ENCODE data around the gene RNFT2. TPM values are rescaled to one million over a fixed set of nuclear protein-coding genes. Genes with fewer than 3 reads are reported as not detected.

RNFT2 gene
- total RNA-seq, 1 experiment from 2014 or later = 12.3 TPM

DNA sequence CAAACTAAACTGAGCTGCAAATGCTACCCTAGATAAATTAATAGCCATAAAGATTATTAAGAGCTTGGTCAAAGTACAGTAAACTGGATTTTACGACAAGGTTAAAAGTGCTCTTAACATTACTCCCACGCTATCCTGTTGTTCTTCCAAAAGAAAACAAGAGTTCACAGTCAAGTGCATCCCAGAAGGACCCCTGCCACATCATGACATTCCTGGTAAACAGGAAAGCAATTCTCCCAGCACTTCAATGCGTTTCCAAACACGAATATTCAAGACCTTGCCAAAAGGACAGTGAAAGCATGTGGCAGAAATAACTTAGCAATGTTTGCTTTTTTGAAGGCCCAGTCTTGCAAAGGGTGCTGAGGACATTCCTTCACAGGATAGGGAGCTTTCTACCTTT is 11.4 kb upstream of the RNFT2 start:
- Histone ChIP-seq H3K27ac (ENCODE audit: low read length) (no peak overlapping the region), H3K4me1 (ENCODE audit: control insufficient read depth, insufficient read depth, low read length) (peaks cover 9% of the 10 kb centered on the region), H3K27me3 (ENCODE audit: control insufficient read depth, insufficient read depth, low read length) (no peaks in the 10 kb centered on the region), H3K36me3 (ENCODE audit: control insufficient read depth, insufficient read depth, low read length) (no peaks in the 10 kb centered on the region), H3K4me3 (ENCODE audit: low read depth in 2 of 2, low read length in 2 of 2) (no peak overlapping the region), H3K9me3 (ENCODE audit: control insufficient read depth, insufficient read depth, low read depth, low read length) (no peaks in the 10 kb centered on the region)
- ChIA-PET POLR2A (interaction anchor here (0.6 kb wide), 1 partner anchor 606 kb away, joined by 3 read pairs; no protein-coding TSS in a partner anchor), CTCF (no interaction called here)
- intact Hi-C loops (cut with micrococcal nuclease; ENCODE audit: unreplicated experiment) (no loop called here), in situ Hi-C loops (cut with HindIII; ENCODE audit: low pct_unique_long_range_greater_than_20kb, low sequenced_read_pairs) (no loop called here)
- TF ChIP-seq, protein P1, sequence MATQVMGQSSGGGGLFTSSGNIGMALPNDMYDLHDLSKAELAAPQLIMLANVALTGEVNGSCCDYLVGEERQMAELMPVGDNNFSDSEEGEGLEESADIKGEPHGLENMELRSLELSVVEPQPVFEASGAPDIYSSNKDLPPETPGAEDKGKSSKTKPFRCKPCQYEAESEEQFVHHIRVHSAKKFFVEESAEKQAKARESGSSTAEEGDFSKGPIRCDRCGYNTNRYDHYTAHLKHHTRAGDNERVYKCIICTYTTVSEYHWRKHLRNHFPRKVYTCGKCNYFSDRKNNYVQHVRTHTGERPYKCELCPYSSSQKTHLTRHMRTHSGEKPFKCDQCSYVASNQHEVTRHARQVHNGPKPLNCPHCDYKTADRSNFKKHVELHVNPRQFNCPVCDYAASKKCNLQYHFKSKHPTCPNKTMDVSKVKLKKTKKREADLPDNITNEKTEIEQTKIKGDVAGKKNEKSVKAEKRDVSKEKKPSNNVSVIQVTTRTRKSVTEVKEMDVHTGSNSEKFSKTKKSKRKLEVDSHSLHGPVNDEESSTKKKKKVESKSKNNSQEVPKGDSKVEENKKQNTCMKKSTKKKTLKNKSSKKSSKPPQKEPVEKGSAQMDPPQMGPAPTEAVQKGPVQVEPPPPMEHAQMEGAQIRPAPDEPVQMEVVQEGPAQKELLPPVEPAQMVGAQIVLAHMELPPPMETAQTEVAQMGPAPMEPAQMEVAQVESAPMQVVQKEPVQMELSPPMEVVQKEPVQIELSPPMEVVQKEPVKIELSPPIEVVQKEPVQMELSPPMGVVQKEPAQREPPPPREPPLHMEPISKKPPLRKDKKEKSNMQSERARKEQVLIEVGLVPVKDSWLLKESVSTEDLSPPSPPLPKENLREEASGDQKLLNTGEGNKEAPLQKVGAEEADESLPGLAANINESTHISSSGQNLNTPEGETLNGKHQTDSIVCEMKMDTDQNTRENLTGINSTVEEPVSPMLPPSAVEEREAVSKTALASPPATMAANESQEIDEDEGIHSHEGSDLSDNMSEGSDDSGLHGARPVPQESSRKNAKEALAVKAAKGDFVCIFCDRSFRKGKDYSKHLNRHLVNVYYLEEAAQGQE (IDR thresholded peaks at IDR 0.05; ENCODE audit: insufficient read depth in 1 of 2, low read depth in 2 of 2, low read length in 1 of 2) = no peak
- no peak for TF ChIP-seq POLR2AphosphoS5 (IDR thresholded peaks at IDR 0.05; ENCODE audit: low read depth, low read length)
- TF ChIP-seq TCF7L2 (IDR thresholded peaks at IDR 0.05; ENCODE audit: low read depth, low read length) = no peak
- TF ChIP-seq, protein P2, sequence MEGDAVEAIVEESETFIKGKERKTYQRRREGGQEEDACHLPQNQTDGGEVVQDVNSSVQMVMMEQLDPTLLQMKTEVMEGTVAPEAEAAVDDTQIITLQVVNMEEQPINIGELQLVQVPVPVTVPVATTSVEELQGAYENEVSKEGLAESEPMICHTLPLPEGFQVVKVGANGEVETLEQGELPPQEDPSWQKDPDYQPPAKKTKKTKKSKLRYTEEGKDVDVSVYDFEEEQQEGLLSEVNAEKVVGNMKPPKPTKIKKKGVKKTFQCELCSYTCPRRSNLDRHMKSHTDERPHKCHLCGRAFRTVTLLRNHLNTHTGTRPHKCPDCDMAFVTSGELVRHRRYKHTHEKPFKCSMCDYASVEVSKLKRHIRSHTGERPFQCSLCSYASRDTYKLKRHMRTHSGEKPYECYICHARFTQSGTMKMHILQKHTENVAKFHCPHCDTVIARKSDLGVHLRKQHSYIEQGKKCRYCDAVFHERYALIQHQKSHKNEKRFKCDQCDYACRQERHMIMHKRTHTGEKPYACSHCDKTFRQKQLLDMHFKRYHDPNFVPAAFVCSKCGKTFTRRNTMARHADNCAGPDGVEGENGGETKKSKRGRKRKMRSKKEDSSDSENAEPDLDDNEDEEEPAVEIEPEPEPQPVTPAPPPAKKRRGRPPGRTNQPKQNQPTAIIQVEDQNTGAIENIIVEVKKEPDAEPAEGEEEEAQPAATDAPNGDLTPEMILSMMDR (IDR thresholded peaks at IDR 0.05) = no peak
- no peak for TF ChIP-seq SIN3A (IDR thresholded peaks at IDR 0.05; ENCODE audit: borderline replicate concordance, insufficient read depth, low read depth, low read length)
- ATAC-seq = no peak
- DNase-seq (ENCODE audit: low read depth, low spot score) = no peak
- no TSS peak for BruUV-seq (replicated peaks)

DNA sequence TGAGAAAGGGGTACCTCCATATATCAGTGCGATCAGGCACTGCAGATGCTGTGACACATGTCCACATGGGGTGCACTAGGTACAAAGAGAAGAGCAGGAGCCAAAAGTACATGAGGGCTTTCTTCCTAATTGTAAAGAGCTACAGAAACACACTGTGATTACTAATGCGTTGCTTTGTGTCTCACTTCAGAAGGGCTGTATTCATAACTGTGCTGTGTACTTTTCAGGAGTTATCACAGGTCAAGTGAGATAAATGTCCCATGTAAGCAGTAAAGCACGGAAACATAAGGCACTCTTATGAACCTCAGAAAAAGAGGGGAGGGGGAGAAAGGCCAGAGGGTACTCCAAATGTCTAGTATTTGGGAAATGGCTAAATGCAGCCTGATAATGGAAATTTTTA is 10.9 kb upstream of the RNFT2 start:
- Histone ChIP-seq H3K4me1 (ENCODE audit: control insufficient read depth, insufficient read depth, low read length) (peaks cover 9% of the 10 kb centered on the region), H3K27ac (ENCODE audit: low read length) (no peak overlapping the region), H3K9me3 (ENCODE audit: control insufficient read depth, insufficient read depth, low read depth, low read length) (no peaks in the 10 kb centered on the region), H3K27me3 (ENCODE audit: control insufficient read depth, insufficient read depth, low read length) (no peaks in the 10 kb centered on the region), H3K4me3 (ENCODE audit: low read depth in 2 of 2, low read length in 2 of 2) (no peak overlapping the region), H3K36me3 (ENCODE audit: control insufficient read depth, insufficient read depth, low read length) (no peaks in the 10 kb centered on the region)
- TF ChIP-seq, protein P2 (IDR thresholded peaks at IDR 0.05) = no peak
- TF ChIP-seq TCF7L2 (IDR thresholded peaks at IDR 0.05; ENCODE audit: low read depth, low read length) (no peak), POLR2AphosphoS5 (IDR thresholded peaks at IDR 0.05; ENCODE audit: low read depth, low read length) (no peak), SIN3A (IDR thresholded peaks at IDR 0.05; ENCODE audit: borderline replicate concordance, insufficient read depth, low read depth, low read length) (no peak)
- TF ChIP-seq, protein P1 (IDR thresholded peaks at IDR 0.05; ENCODE audit: insufficient read depth in 1 of 2, low read depth in 2 of 2, low read length in 1 of 2) = no peak
- POLR2A ChIA-PET = interaction anchor here (0.6 kb wide), 1 partner anchor 606 kb away, joined by 3 read pairs; no protein-coding TSS in a partner anchor
- ATAC-seq (no peak), DNase-seq (ENCODE audit: low read depth, low spot score) (no peak)
- intact Hi-C loops (cut with micrococcal nuclease; ENCODE audit: unreplicated experiment) (no loop called here), in situ Hi-C loops (cut with HindIII; ENCODE audit: low pct_unique_long_range_greater_than_20kb, low sequenced_read_pairs) (no loop called here)
- no TSS peak for BruUV-seq (replicated peaks)
- CTCF ChIA-PET = no interaction called here

All from Panc1 (cell line).